Hepatocyte (in vitro differentiated cells): ENCODE results near the gene EXOC6B.

ENCODE experiments used
- EZH2 ChIP-seq: fragments of 200-600 bp; sonication (generic); IDR thresholded peaks from 2 replicates; pipeline ENCODE4 v1.6.1; 2016; ENCODE audit warnings: antibody characterized with exemption, mild to moderate bottlenecking, borderline replicate concordance
- EZH2phosphoT487 ChIP-seq: fragments of 200-600 bp; sonication (generic); IDR thresholded peaks from one replicate; pipeline ENCODE4 v1.6.1; 2018; ENCODE audit warnings: antibody characterized with exemption, mild to moderate bottlenecking, low read depth, moderate library complexity; ENCODE audit not compliant: unreplicated experiment, severe bottlenecking
- TF ChIP-seq, protein P1 (sequence below): fragments of 200-600 bp; sonication (generic); IDR thresholded peaks from 2 replicates; pipeline ENCODE4 v1.5.1; 2016; ENCODE audit warnings: antibody characterized with exemption, mild to moderate bottlenecking; ENCODE audit not compliant: poor library complexity

DNA sequence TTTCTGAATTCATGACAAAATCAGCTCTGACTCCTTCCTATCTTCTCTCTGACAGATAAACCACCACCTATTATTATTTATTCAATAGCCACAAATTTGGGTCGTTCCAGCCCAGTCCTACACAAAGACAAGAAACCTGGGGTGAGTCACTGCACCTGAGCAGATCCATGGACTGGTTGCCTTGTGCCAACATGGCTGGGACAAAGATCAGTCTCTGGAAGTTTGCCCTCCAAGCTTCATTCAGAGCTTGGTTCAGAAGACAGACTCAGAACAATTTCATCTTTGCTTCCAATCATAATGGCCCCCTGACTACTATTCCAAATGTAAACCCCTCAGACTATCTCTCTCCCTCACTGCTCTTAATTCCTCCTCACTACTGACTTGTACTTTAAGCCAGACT is 9.6 kb upstream of the EXOC6B start:
- TF ChIP-seq, protein P1, sequence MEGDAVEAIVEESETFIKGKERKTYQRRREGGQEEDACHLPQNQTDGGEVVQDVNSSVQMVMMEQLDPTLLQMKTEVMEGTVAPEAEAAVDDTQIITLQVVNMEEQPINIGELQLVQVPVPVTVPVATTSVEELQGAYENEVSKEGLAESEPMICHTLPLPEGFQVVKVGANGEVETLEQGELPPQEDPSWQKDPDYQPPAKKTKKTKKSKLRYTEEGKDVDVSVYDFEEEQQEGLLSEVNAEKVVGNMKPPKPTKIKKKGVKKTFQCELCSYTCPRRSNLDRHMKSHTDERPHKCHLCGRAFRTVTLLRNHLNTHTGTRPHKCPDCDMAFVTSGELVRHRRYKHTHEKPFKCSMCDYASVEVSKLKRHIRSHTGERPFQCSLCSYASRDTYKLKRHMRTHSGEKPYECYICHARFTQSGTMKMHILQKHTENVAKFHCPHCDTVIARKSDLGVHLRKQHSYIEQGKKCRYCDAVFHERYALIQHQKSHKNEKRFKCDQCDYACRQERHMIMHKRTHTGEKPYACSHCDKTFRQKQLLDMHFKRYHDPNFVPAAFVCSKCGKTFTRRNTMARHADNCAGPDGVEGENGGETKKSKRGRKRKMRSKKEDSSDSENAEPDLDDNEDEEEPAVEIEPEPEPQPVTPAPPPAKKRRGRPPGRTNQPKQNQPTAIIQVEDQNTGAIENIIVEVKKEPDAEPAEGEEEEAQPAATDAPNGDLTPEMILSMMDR: no peak
- TF ChIP-seq EZH2 (no peak), EZH2phosphoT487 (no peak)
